Measurements from ENCODE around the gene NCOA6.
A peak's percentile ranks its signal among the peaks of the same experiment; 100 is the strongest.
"Not testable (repeated sequence)": the region's sequence is repeated elsewhere in the genome, so short reads cannot be mapped to it uniquely, and the experiment has no call there.

NCOA6 gene

GRCh38 chr20:34717230-34718095, 108.0 kb downstream of the NCOA6 start:
- DNase-seq: no peak

- no peak for DNase-seq
Measured at GRCh38 chr20:34716921-34717229, 108.6 kb downstream of the NCOA6 start.

- DNase-seq: no peak
Measured at GRCh38 chr20:34715384-34715783, 110.1 kb downstream of the NCOA6 start.

- DNase-seq: not testable (repeated sequence)
Measured at GRCh38 chr20:34713944-34714515, 111.4 kb downstream of the NCOA6 start.

GRCh38 chr20:34713194-34713943, 112.1 kb downstream of the NCOA6 start:
- DNase-seq: peak; percentile 98

- DNase-seq: no peak
Measured at GRCh38 chr20:34712525-34713192, 112.8 kb downstream of the NCOA6 start.

GRCh38 chr20:34711813-34712430, 113.5 kb downstream of the NCOA6 start:
- DNase-seq: no peak

GRCh38 chr20:34710861-34711574, 114.4 kb downstream of the NCOA6 start:
- DNase-seq: no peak

GRCh38 chr20:34710568-34710839, 114.9 kb downstream of the NCOA6 start:
- no peak for DNase-seq

GRCh38 chr20:34709831-34710567, 115.5 kb downstream of the NCOA6 start:
- peak; percentile 68 for DNase-seq

- DNase-seq: peak; percentile 76
Measured at GRCh38 chr20:34709044-34709830, 116.2 kb downstream of the NCOA6 start.

- DNase-seq: peak; percentile 29
Measured at GRCh38 chr20:34708621-34709043, 116.8 kb downstream of the NCOA6 start.

- DNase-seq: no peak
Measured at GRCh38 chr20:34706912-34707784, 118.3 kb downstream of the NCOA6 start.

GRCh38 chr20:34706302-34706875, 119.1 kb downstream of the NCOA6 start:
- no peak for DNase-seq

GRCh38 chr20:34705397-34706301, 119.8 kb downstream of the NCOA6 start:
- no peak for DNase-seq

- DNase-seq: no peak
Measured at GRCh38 chr20:34705008-34705396, 120.4 kb downstream of the NCOA6 start.

- DNase-seq: peak; percentile 87
Measured at GRCh38 chr20:34704177-34705007, 121.1 kb downstream of the NCOA6 start, which contains the start of gene TP53INP2. Gene TP53INP2, plus strand, starts transcription at chr20:34704344. Its CDS starts 4,396 bp downstream, at chr20:34708740.
